Epidermal melanocyte (primary cell): ENCODE measurements around the gene OVOL1.
"Not testable (repeated sequence)": the region's sequence is repeated elsewhere in the genome, so short reads cannot be mapped to it uniquely, and the experiment has no call there.

ENCODE experiments used
- DNase-seq: peaks from one replicate; pipeline ENCODE4 v3.0.0; 2011; ENCODE audit warnings: low spot score; ENCODE audit not compliant: insufficient read length

OVOL1 gene

GRCh38 chr11:65814131-65814985 is 27.5 kb downstream of the OVOL1 start:
- DNase-seq, result peak; percentile 69

GRCh38 chr11:65814986-65815565 is 28.2 kb downstream of the OVOL1 start:
- no peak for DNase-seq

DNA sequence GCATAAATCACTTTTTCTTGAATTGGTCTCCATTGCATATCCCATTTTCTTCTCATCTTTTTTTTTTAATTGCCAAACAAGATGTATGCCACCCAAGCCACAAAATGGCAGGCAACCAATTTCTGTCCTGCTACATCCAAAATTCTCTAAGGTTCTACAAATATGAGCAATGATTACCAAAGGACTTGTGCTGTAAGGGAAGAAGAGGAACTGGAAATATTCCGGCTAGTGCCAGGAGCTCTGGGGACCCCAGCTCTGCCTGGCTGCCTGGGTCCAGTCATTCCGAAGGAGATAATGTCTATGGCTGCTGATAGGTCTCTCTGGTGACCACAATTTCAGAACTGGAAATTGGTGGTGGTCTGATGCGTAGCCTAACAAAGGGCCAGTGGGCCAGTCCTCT is 29.8 kb downstream of the OVOL1 start:
- DNase-seq, result no peak

DNA sequence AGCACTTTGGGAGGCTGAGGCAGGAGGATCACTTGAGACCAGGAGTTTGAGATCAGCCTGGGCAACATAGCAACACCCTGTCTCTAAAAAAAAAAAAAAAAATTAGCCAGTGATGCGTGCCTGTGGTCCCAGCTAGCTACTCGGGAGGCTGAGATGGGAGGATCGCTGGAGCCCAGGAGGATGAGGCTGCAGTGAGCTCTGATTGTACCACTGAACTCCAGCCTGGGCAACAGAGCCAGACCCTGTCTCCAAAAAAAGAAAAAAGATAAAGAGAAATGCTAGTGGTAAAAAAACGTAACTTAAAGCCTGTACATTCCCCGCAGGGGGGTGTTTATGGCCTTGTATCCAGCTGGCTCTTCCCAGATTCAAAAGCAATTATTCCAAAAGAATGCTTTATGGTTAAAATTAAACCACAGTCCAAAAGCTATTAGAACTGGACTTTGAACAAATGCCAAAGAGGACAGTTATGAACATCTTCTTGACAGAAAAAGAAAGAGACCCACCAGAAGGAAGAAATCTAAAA is 30.5 kb downstream of the OVOL1 start:
- DNase-seq, result no peak

DNA sequence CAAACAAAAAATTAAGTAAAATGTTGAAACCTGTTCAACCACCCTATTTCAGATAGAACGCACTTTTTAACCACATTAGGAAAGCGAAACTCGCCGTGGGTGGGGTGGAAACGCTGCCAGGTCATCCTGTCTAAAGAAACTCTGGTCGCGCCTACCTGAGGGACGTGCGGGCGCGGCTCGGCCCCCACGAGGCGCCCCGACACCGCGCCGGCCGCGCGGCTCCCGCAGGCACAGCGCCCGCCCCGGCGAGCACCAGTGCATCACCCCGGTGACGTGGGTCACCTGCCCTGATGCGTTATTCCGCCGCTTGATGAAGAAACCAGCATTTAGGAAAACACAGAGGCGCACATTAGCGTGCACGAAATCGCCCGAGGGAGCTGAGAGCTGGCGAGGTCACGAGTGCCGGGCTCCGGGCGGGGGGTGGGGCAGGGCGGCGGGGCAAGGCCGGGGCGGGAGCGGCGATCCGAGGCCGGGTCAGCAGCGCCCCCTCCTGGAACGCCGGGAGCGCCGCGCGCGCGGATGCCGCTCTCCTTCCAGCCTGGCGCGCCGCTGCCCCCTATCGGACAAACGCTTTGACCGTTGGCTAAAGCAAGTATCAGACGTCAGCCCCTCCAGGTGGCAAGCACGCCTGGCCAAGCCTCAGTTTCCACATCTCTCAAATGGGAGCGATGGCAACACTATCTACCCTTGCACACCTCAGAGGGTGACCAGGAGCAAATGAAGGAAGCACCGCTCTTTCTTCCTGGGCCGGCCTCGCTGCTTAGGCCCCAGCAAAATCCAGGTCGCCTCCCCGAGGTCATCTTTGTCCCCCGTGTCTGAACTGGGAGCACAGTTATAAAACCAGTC is 31.2 kb downstream of the OVOL1 start:
- DNase-seq, result peak; percentile 86

DNA sequence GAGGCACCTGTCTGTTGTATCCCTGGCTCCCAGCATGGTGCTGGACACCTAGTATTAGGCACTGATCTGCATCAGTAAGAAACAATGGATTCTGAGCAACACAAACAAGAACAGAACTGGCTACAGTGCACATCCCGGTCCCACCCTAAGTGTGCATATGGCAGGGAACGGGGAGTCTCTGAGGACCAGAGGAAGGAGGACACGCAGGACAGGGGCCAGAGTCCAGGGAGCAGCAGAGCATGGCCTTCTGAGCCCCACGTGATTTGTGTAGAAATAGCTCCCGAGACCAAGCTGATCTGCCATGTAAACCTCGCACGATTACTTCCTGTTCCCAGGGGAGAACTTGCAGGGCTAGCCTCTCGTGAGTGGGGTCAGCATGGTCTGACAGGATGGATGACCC is 34.2 kb downstream of the OVOL1 start:
- DNase-seq, result no peak

DNA sequence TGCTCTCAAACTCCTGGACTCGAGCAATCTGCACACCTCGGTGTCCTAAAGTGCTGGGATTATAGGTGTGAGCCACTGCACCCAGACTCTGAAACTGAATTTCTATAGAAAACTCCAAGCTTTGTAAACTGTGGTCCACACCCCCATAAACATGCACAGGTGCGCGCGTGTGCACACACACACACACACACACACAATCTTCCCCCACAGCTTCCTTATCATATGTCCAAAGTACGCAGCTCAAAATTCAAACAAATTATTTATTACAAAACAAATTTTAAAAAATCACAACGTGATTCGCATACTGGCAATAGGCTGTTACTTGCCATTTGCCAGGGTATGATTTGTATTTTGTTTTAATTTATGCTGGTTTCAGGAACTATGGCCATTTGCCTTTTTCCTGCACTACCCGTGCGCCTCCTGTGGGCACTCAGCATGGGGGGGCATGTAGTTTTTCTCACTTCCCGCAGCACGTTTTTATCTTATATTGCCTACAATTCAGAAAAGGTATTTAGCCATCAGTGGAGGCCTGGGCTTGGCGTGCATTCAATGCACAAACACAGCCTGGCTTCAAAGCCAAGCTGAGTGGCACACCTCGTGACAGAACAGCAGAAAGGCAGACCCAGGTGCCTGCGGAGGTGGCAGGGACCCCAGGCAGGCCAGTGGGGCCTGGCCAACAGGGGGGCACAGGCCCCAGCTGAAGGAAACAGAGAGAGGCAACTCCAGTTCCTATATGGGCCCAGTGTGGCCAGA is 36.1 kb downstream of the OVOL1 start:
- no peak for DNase-seq

DNA sequence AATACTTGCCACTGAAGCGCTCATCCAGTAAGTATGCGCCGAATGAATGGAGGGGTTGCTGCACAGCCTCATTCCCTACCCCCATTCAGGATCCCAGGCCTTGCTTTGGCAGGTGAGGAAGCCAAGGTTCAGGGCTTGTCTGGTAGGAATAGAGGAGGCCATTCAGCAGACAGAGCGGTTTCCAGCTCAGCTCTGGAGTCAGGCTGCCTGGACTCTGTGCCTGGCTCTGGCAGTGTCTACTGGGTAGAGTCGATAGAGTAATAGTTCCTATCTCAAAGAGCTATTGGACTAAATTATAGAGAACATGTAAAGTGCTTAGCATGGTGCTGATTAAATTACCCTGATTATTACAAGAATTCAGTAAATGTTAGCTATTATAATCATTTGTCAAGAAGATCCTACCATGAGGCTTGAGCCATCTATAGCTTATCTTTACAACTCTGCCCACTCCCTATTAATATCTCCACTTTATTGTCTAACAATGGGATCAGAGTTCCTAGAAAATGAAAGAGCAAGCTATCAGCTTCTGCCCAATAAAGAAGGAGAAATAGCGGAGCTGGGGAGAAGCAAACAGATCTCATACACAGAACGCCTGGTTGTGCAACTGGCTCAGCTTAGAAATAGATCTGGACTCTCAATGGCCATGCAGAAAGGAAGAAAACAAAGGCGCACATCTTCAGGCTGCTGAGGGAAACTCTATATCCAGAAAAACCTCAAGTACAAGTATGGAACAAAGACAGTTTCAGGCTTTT is 40.3 kb downstream of the OVOL1 start:
- no peak for DNase-seq

- DNase-seq, result no peak
Observed at GRCh38 chr11:65829459-65829858, 42.6 kb downstream of the OVOL1 start.

- DNase-seq, result not testable (repeated sequence)
Observed at GRCh38 chr11:65832231-65832630, 45.4 kb downstream of the OVOL1 start.

GRCh38 chr11:65833297-65834030 is 46.6 kb downstream of the OVOL1 start, which contains the start of gene SNX32:
TSS of gene SNX32 (plus strand) at chr11:65833963. CDS start at chr11:65834066, 103 bp downstream.
- peak; percentile 95 for DNase-seq

GRCh38 chr11:65834202-65834601 is 47.3 kb downstream of the OVOL1 start:
- DNase-seq, result no peak

- no peak for DNase-seq
Observed at GRCh38 chr11:65842144-65842543, 55.3 kb downstream of the OVOL1 start.

DNA sequence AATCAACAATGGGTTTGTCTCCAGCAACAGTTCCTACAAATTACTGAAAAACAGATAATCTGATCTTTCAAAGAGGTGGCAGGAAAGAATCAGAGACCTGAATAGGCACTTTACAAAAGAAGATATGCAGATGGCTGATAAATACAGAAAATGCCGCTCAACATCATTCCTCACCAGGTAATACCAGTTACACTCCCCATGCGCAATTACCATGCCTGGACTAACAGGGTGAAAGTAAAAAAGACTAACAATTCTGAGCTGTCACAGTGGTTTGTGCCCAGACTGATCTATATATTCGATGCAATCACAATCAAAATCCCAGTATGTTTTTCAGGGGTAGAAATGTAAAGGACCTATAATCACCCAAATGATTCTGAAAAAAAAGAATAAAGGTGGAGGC is 56.9 kb downstream of the OVOL1 start:
- no peak for DNase-seq

GRCh38 chr11:65844231-65844872 is 57.5 kb downstream of the OVOL1 start:
- DNase-seq, result no peak
